IMR-90 (cell line): ENCODE data around the gene CTBP2. TPM values are rescaled to one million over a fixed set of nuclear protein-coding genes. Genes with fewer than 3 reads are reported as not detected.

Experiments used
- ATAC-seq: fragments of 200-7000 bp; cut with Tn5 transposase; 2 replicates; pipeline ENCODE4 v1.9.1; 2020; ENCODE audit warnings: low read depth, mild to moderate bottlenecking, moderate library complexity
- BruUV-seq: library from RNA; stranded (reverse); fragments of 400-500 nt; replicated peaks from 2 replicates; lab custom pipeline; 2021; lab: Mats Ljungman, UMichigan
- CTCF ChIA-PET: fragments of 300-600 bp; formaldehyde crosslinking; extraction: SDS; loops from one replicate; lab custom pipeline; 2021; ENCODE audit warnings: antibody characterized with exemption; lab: Yijun Ruan, JAX
- POLR2A ChIA-PET: fragments of 300-600 bp; sonication (Branson Sonifier 250); formaldehyde crosslinking; loops from one replicate; lab custom pipeline; 2022; ENCODE audit warnings: antibody characterized with exemption; ENCODE audit not compliant: unreplicated experiment; lab: Charles Lee
- DNase-seq: peaks from one replicate; pipeline ENCODE4 v3.0.0; 2013
- H2AFZ ChIP-seq: replicated peaks from 2 replicates; pipeline ENCODE3; 2013; ENCODE audit warnings: low read length, mild to moderate bottlenecking; ENCODE audit not compliant: poor library complexity
- H2AK5ac ChIP-seq: 2 replicates; pipeline ENCODE4 v1.6.1; 2013; ENCODE audit warnings: low read depth, low read length, inconsistent platforms
- H2AK9ac ChIP-seq: replicated peaks from 2 replicates; pipeline ENCODE3; 2013; ENCODE audit warnings: mild to moderate bottlenecking, low read depth, low read length, moderate library complexity; ENCODE audit not compliant: poor library complexity
- H2BK120ac ChIP-seq: 2 replicates; pipeline ENCODE4 v1.6.1; 2013; ENCODE audit warnings: low read depth, low read length, inconsistent platforms
- H2BK15ac ChIP-seq: 3 replicates; pipeline ENCODE4 v1.6.1; 2013; ENCODE audit warnings: low read depth, low read length, inconsistent platforms
- H2BK20ac ChIP-seq: 2 replicates; pipeline ENCODE4 v1.6.1; 2013; ENCODE audit warnings: low read depth, mild to moderate bottlenecking, inconsistent platforms, low read length, moderate library complexity
- H2BK5ac ChIP-seq: 2 replicates; pipeline ENCODE4 v1.6.1; 2013; ENCODE audit warnings: mild to moderate bottlenecking, low read depth, low read length, inconsistent platforms; ENCODE audit not compliant: poor library complexity, severe bottlenecking
- H3K14ac ChIP-seq: replicated peaks from 2 replicates; pipeline ENCODE4 v1.6.1; 2013; ENCODE audit warnings: low read depth, low read length, inconsistent platforms
- H3K18ac ChIP-seq: 2 replicates; pipeline ENCODE4 v1.6.1; 2013; ENCODE audit warnings: low read depth, low read length, control low read depth
- H3K23ac ChIP-seq: 2 replicates; pipeline ENCODE4 v1.6.1; 2013; ENCODE audit warnings: low read depth, low read length, inconsistent platforms
- H3K27ac ChIP-seq: 2 replicates; pipeline ENCODE4 v1.5.1; 2013; ENCODE audit warnings: mild to moderate bottlenecking, control low read depth, low read length; ENCODE audit not compliant: insufficient read depth
- H3K27me3 ChIP-seq: 2 replicates; pipeline ENCODE4 v1.6.1; 2013; ENCODE audit warnings: low read length; ENCODE audit not compliant: control insufficient read depth, insufficient read depth
- H3K36me3 ChIP-seq: 2 replicates; pipeline ENCODE4 v1.6.1; 2013; ENCODE audit warnings: low read length, mixed read lengths; ENCODE audit not compliant: control insufficient read depth, insufficient read depth
- H3K4ac ChIP-seq: 2 replicates; pipeline ENCODE4 v1.6.1; 2013; ENCODE audit warnings: low read depth, low read length, inconsistent platforms
- H3K4me1 ChIP-seq: 2 replicates; pipeline ENCODE4 v1.6.1; 2013; ENCODE audit warnings: low read length, mixed read lengths; ENCODE audit not compliant: control insufficient read depth, insufficient read depth
- H3K4me2 ChIP-seq: 2 replicates; pipeline ENCODE4 v1.6.1; 2013; ENCODE audit warnings: low read depth, mild to moderate bottlenecking, control low read depth, low read length, moderate library complexity
- H3K4me3 ChIP-seq: 2 replicates; pipeline ENCODE4 v1.5.1; 2013; ENCODE audit warnings: low read depth, mild to moderate bottlenecking, control low read depth, low read length, moderate library complexity; ENCODE audit not compliant: insufficient read depth
- H3K56ac ChIP-seq: 2 replicates; pipeline ENCODE4 v1.6.1; 2013; ENCODE audit warnings: low read length, inconsistent platforms; ENCODE audit not compliant: insufficient read depth; ENCODE audit errors: extremely low read depth
- H3K79me1 ChIP-seq, 2 experiments: 2 replicates each; pipeline ENCODE4 v1.6.1; 2013; ENCODE audit warnings: low read length in 2 of 2, inconsistent platforms in 1 of 2, low read depth in 1 of 2
- H3K9ac ChIP-seq: 2 replicates; pipeline ENCODE4 v1.6.1; 2013; ENCODE audit warnings: low read depth, low read length, control low read depth
- H3K9me1 ChIP-seq: 2 replicates; pipeline ENCODE4 v1.6.1; 2013; ENCODE audit warnings: low read length, inconsistent platforms; ENCODE audit not compliant: insufficient read depth
- H3K9me3 ChIP-seq: 2 replicates; pipeline ENCODE4 v1.6.1; 2013; ENCODE audit warnings: low read length; ENCODE audit not compliant: control insufficient read depth, insufficient read depth
- H4K20me1 ChIP-seq: 2 replicates; pipeline ENCODE4 v1.6.1; 2013; ENCODE audit warnings: low read length, inconsistent platforms; ENCODE audit not compliant: insufficient read depth
- H4K5ac ChIP-seq: 2 replicates; pipeline ENCODE4 v1.6.1; 2013; ENCODE audit warnings: mild to moderate bottlenecking, low read depth, low read length, control low read depth
- H4K8ac ChIP-seq, 2 experiments: 2 replicates each; pipeline ENCODE4 v1.6.1; 2013; ENCODE audit warnings: low read depth in 2 of 2, low read length in 2 of 2, control low read depth in 1 of 2, inconsistent platforms in 1 of 2
- H4K91ac ChIP-seq: 2 replicates; pipeline ENCODE4 v1.6.1; 2013; ENCODE audit warnings: low read depth, low read length, inconsistent platforms; ENCODE audit not compliant: insufficient read depth
- BHLHE40 ChIP-seq: fragments of 150-350 bp; IDR thresholded peaks from 2 replicates; pipeline ENCODE4 v1.6.1; 2016; ENCODE audit warnings: mild to moderate bottlenecking, low read depth, low read length
- MAZ ChIP-seq: IDR thresholded peaks from 2 replicates; pipeline ENCODE4 v1.6.1; 2012; ENCODE audit warnings: low read depth, mild to moderate bottlenecking, low read length, improper control_type of control experiment, moderate library complexity, borderline replicate concordance
- MXI1 ChIP-seq: IDR thresholded peaks from 2 replicates; pipeline ENCODE4 v1.6.1; 2012; ENCODE audit warnings: low read depth, mild to moderate bottlenecking, low read length, moderate library complexity, borderline replicate concordance
- NFE2L2 ChIP-seq: fragments of 150-350 bp; IDR thresholded peaks from 2 replicates; pipeline ENCODE4 v1.6.1; 2016; ENCODE audit warnings: low read depth, mild to moderate bottlenecking, low read length
- RAD21 ChIP-seq: IDR thresholded peaks from 2 replicates; pipeline ENCODE4 v1.6.1; 2012; ENCODE audit warnings: low read length, improper control_type of control experiment
- WGBS, 2 experiments: methylation state at CpG; one replicate each; pipeline versions ENCODE4 v1.1.5 to v1.1.7; 2013; ENCODE audit warnings: missing lambda C conversion rate in 2 of 2; ENCODE audit not compliant: insufficient read length in 1 of 2; ENCODE audit errors: extremely low coverage in 2 of 2; 5-methylcytosine and 5-hydroxymethylcytosine counted together
- dilution Hi-C: fragments of 300-500 bp; cut with HindIII; formaldehyde crosslinking; loops from one replicate; pipeline ENCODE4 v1.14.3; 2018; ENCODE audit warnings: low sequenced_read_pairs; ENCODE audit not compliant: unreplicated experiment
- in situ Hi-C: fragments of 300-500 bp; cut with MboI; formaldehyde crosslinking; loops from 3 replicates; pipeline ENCODE4 v1.14.3; 2019; ENCODE audit warnings: low sequenced_read_pairs, inconsistent platforms, mixed read lengths
- intact Hi-C: fragments of 100-400 bp; cut with micrococcal nuclease; formaldehyde crosslinking; loops from 2 replicates; pipeline ENCODE4 v1.10.0; 2022
- polyA plus RNA-seq, 3 experiments: library from polyadenylated mRNA; depleted of rRNA; stranded (reverse); fragments of >200 nt; gene quantifications; 2 replicates each; pipeline ENCODE4 v1.2.3, GENCODE V29; 2012; ENCODE audit warnings: low replicate concordance in 1 of 3
- total RNA-seq: library from RNA; depleted of rRNA; stranded (reverse); fragments of >200 nt; gene quantifications from 2 replicates; pipeline ENCODE4 v1.2.3, GENCODE V29; 2012
- TF ChIP-seq, protein P1 (sequence below): conservative IDR thresholded peaks from 2 replicates; pipeline ENCODE4 v1.5.1; 2012; ENCODE audit warnings: mild to moderate bottlenecking, low read depth, low read length, improper control_type of control experiment
- TF ChIP-seq, protein P2 (sequence below): fragments of 150-350 bp; IDR thresholded peaks from 2 replicates; pipeline ENCODE4 v1.6.1; 2016; ENCODE audit warnings: low read depth, mild to moderate bottlenecking, low read length, moderate library complexity, borderline replicate concordance
- TF ChIP-seq, protein P3 (sequence below): fragments of 150-350 bp; IDR thresholded peaks from 2 replicates; pipeline ENCODE4 v1.6.1; 2017; ENCODE audit warnings: mild to moderate bottlenecking, antibody characterized with exemption, low read length, low read depth

The CTBP2 gene
- total and polyA plus RNA-seq, 2 of the 4 experiments (the other 2 are of a cell fraction) = 81.0 to 86.6 TPM

DNA sequence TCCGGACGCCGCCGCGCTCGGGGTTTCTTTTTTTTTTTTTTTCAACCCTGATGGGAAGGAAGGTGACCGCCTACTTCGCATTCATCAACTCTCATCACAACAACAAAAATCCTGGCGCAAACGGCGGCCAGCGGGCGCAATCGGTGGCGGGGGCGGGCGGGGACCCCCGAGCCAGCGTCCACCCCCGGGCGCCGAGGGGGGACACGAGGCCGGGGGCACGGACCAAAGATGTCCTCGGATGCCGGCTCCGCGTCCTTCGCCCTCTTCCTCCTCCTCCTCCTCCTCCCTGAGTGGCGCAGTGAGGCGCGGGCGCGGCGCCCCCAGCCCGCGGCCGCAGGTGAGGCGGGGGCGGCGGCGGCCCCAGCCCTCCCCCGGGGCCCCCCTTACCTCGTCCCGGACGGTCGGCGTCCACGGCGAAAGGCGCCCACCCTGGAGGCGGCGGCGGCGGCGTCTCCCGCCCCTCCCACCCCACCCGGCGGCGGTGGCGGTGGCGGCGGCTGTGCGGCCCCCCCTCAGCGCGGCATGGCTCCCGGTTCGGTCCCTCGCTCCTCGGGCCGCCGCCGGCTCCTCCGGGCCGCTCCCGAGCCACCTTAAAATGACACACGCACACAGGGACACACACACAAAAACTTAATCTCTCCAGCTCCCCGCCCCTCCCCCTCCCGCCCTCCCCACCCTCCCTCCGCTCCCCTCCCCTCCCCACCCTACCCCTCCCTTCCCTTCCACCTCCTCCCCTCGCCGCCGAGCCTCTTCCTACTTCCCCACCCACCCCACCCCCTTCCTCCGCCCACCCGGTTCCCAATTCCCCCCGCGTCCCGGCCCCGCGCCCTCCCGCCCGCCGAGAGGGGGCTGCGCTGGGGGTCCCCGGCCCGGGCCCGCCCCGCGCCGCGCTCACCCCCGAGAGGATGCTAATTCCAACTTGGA is at the start of gene CTBP2 (continued):
- no peak for TF ChIP-seq NFE2L2
- TF ChIP-seq RAD21 = no peak

DNA sequence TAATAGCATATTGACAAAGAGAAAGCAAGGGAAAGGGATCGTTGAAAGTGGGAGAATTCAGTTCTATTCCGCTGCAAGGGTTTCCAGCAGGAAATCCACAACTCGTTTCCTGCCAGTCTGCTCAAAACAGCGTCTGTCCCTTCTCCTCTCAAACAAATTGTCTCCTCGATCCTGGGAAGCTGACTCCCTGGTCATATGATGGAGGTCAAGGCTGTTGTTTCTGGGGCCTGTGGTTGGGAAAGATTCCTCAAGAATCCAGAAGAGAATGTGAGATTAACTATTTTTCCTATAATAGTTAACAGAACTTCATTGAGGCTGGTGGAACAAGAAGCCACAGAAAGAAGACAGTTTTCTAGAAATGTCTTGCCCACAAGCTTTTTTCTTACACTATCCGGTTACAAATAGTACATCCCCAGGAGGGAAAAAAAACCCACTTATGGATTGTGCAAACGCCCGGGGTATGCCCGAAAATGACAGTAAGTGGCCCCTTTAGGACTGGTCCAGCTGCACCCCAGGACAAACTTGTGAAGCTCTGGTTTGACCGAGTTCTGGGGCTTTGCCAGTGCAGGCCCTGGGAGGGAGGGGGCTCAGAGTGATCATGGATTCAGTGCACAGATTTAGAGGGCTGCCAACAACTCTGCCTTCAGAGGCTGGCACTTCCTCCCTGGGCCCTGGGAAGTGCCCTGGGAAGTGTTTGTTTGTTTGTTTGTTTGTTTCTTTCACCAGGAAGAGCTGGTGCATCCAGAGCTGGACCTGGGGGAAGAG is 49.4 kb upstream of the CTBP2 start:
- Histone ChIP-seq H4K8ac (peak overlapping the region in 1 of 2 experiments; percentile 57; a peak in 2 of 4 replicates), H4K20me1 (no peaks in the 10 kb centered on the region), H3K9me3 (no peaks in the 10 kb centered on the region; the same call in 1 of the 2 replicates), H4K5ac (no peak overlapping the region), H3K18ac (peak overlapping the region; percentile 9; the same call in 1 of the 2 replicates), H3K4me2 (peak overlapping the region; percentile 43), H2AFZ (peak overlapping the region; percentile 51), H3K23ac (peak overlapping the region; percentile 26; the same call in 1 of the 2 replicates), H2AK9ac (no peak overlapping the region), H2AK5ac (peak overlapping the region; percentile 60; the same call in 1 of the 2 replicates), H3K4ac (peak overlapping the region; percentile 53), H3K27ac (peak overlapping the region; percentile 4; the same call in 1 of the 2 replicates), H4K91ac (peak overlapping the region; percentile 7; the same call in 1 of the 2 replicates), H2BK120ac (peak overlapping the region; percentile 44), H3K4me1 (peaks cover 13% of the 10 kb centered on the region), H3K56ac (0 out of 2 replicates have a peak overlapping the region, but pooled peaks have one; percentile 24), H3K79me1 (no peaks in the 10 kb centered on the region), H2BK15ac (peak overlapping the region; percentile 36; the same call in 1 of the 3 replicates), H3K4me3 (no peak overlapping the region), H3K14ac (peak overlapping the region; percentile 34), H3K9ac (peak overlapping the region; percentile 24; the same call in 1 of the 2 replicates), H2BK5ac (no peak overlapping the region), H2BK20ac (peak overlapping the region; percentile 75; the same call in 1 of the 2 replicates), H3K27me3 (peaks cover 4% of the 10 kb centered on the region), H3K9me1 (no peaks in the 10 kb centered on the region), H3K36me3 (no peaks in the 10 kb centered on the region)
- ATAC-seq (peak; percentile 35), DNase-seq (peak; percentile 30)
- POLR2A ChIA-PET = no interaction called here
- in situ Hi-C loops = no loop called here
- BruUV-seq = no TSS peak
- dilution Hi-C loops = no loop called here
- CTCF ChIA-PET = no interaction called here
- 100% methylated on average over 1 of the region's 10 CpGs; no CpG with 5 or more reads in 1 of the 2 experiments for WGBS, 2 experiments
- intact Hi-C loops = no loop called here
- TF ChIP-seq MAZ (no peak), RAD21 (no peak), MXI1 (no peak), BHLHE40 (no peak)
- TF ChIP-seq, protein P1, sequence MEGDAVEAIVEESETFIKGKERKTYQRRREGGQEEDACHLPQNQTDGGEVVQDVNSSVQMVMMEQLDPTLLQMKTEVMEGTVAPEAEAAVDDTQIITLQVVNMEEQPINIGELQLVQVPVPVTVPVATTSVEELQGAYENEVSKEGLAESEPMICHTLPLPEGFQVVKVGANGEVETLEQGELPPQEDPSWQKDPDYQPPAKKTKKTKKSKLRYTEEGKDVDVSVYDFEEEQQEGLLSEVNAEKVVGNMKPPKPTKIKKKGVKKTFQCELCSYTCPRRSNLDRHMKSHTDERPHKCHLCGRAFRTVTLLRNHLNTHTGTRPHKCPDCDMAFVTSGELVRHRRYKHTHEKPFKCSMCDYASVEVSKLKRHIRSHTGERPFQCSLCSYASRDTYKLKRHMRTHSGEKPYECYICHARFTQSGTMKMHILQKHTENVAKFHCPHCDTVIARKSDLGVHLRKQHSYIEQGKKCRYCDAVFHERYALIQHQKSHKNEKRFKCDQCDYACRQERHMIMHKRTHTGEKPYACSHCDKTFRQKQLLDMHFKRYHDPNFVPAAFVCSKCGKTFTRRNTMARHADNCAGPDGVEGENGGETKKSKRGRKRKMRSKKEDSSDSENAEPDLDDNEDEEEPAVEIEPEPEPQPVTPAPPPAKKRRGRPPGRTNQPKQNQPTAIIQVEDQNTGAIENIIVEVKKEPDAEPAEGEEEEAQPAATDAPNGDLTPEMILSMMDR = no peak
- TF ChIP-seq, protein P2, sequence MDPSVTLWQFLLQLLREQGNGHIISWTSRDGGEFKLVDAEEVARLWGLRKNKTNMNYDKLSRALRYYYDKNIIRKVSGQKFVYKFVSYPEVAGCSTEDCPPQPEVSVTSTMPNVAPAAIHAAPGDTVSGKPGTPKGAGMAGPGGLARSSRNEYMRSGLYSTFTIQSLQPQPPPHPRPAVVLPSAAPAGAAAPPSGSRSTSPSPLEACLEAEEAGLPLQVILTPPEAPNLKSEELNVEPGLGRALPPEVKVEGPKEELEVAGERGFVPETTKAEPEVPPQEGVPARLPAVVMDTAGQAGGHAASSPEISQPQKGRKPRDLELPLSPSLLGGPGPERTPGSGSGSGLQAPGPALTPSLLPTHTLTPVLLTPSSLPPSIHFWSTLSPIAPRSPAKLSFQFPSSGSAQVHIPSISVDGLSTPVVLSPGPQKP = no peak
- TF ChIP-seq, protein P3, sequence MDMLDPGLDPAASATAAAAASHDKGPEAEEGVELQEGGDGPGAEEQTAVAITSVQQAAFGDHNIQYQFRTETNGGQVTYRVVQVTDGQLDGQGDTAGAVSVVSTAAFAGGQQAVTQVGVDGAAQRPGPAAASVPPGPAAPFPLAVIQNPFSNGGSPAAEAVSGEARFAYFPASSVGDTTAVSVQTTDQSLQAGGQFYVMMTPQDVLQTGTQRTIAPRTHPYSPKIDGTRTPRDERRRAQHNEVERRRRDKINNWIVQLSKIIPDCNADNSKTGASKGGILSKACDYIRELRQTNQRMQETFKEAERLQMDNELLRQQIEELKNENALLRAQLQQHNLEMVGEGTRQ = no peak
